Measurements from ENCODE around the gene OR10AD1. TPM values are rescaled to one million over a fixed set of nuclear protein-coding genes. Genes with fewer than 3 reads are reported as not detected.

Gene OR10AD1
- total and polyA plus RNA-seq, 3 donors from 2014 or later = 0.66 TPM; not detected in 2

DNA sequence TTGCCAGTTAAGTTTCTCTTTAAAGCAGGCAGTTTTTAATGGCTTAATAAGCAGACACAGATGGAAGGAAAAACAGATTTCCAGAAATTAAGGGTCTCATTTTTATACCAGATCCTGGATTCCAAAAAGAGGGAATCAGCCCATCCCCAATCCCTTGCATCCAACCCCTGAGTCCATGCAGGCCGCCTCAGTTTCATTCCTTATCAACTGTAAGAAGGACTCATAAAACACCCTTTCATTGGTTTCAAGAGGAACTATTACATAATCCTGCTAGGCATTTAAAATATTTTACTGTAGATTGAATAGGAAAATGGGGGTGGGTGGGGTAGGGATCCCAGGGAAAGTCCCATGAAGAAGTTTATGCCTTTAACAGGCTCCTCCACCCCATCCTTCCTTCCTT is 10.2 kb downstream of the OR10AD1 start:
- intact Hi-C loops (cut with DNase I; ENCODE audit: low total_unique reads) = no loop called here
- 74 to 89% methylated on average over 1 of the region's 1 CpG for WGBS, 2 donors
- Histone ChIP-seq H3K27ac (no peak overlapping the region), H3K36me3 (ENCODE audit: low read depth, missing control alignments) (no peaks in the 10 kb centered on the region), H3K27me3 (no peaks in the 10 kb centered on the region), H3K9me3 (no peaks in the 10 kb centered on the region), H3K4me3 (no peak overlapping the region), H3K4me1 (no peaks in the 10 kb centered on the region)
- DNase-seq = no peak
- TF ChIP-seq POLR2A (IDR thresholded peaks at IDR 0.05) (no peak), CTCF (IDR thresholded peaks at IDR 0.05) (no peak)

DNA sequence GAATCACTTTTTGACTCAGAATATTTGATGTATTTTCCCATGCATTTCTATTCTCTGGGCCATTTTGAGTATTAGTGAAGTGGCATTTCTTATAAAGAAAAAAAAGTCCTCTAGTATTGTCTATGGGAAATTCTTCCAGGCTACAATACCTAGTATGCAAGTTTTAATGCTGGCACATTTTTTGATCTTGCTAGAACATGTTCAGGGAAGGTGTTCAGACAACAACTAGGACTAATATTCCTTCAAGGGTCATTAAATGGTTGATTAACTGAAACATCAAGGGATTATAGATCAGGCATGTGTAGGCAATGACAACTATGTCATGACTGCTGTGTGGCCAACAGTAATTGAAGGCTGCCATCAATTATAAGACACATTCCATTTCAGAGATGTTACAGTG is 12.0 kb downstream of the OR10AD1 start:
- no peaks in the 10 kb centered on the region for H3K36me3 ChIP-seq (ENCODE audit: low read depth, missing control alignments)
- H3K4me1 ChIP-seq = no peaks in the 10 kb centered on the region
- H3K27me3 ChIP-seq = no peaks in the 10 kb centered on the region
- TF ChIP-seq CTCF (IDR thresholded peaks at IDR 0.05) (no peak), POLR2A (IDR thresholded peaks at IDR 0.05) (no peak)
- intact Hi-C loops (cut with DNase I; ENCODE audit: low total_unique reads) = no loop called here
- H3K4me3 ChIP-seq = no peak overlapping the region
- no peak for DNase-seq
- no peak overlapping the region for H3K27ac ChIP-seq
- no peaks in the 10 kb centered on the region for H3K9me3 ChIP-seq

DNA sequence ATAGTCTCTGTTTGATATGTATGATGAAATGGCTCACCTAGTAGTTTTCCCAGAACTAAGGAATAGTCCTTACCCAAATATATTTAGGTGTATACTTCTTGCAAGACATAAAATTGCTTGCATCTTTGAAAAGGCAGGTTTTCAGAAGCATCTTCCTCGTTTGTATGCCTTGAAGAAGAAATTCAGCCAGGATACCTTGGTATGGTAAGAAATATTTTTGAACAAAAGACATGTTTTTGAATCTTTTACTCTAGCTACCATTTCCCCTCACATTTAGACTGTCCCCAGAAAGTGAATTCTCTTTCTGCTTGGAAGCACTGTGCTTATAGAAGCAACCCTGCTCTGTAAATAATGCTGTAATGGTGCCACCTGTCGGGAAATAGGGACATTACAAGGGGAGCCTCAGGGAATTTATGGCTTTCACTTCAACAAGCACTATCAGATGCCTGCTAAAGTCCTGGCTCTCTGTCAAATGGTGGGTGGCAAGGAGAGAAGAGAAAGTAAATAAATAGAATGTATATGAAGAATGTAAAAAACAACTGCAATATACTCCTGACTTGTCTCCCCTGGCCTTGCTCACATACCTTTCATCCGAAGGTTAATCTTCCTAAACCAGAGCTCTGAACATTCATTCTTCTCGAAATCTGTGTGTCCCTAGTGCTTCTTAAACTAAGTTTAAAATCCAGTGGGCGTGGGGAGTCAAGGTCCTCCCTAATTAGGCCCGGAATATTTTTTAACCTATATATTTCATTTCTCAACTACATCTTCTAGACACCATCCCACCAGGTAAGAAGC is 13.6 kb downstream of the OR10AD1 start:
- Histone ChIP-seq H3K36me3 (ENCODE audit: low read depth, missing control alignments) (no peaks in the 10 kb centered on the region), H3K27ac (no peak overlapping the region), H3K4me1 (no peaks in the 10 kb centered on the region), H3K27me3 (no peaks in the 10 kb centered on the region), H3K4me3 (no peak overlapping the region), H3K9me3 (no peaks in the 10 kb centered on the region)
- no peak for TF ChIP-seq POLR2A (IDR thresholded peaks at IDR 0.05)
- peak; percentile 46 to 83 (median 78) for TF ChIP-seq CTCF (IDR thresholded peaks at IDR 0.05)
- intact Hi-C loops (cut with DNase I; ENCODE audit: low total_unique reads) = no loop called here
- DNase-seq = peak; percentile 80
- WGBS, 2 donors = 50 to 56% methylated on average over 6 of the region's 6 CpGs

GRCh38 chr12:48187916-48188695 is 15.0 kb downstream of the OR10AD1 start:
- Histone ChIP-seq H3K27me3 (no peaks in the 10 kb centered on the region), H3K27ac (no peak overlapping the region), H3K4me3 (no peak overlapping the region), H3K4me1 (peaks cover 4% of the 10 kb centered on the region), H3K36me3 (ENCODE audit: low read depth, missing control alignments) (no peaks in the 10 kb centered on the region), H3K9me3 (no peaks in the 10 kb centered on the region)
- TF ChIP-seq POLR2A (IDR thresholded peaks at IDR 0.05) (no peak), CTCF (IDR thresholded peaks at IDR 0.05) (no peak)
- no peak for DNase-seq
- intact Hi-C loops (cut with DNase I; ENCODE audit: low total_unique reads) = no loop called here
- WGBS, 2 donors = 83 to 89% methylated on average over 10 of the region's 10 CpGs

Measured in testis (tissue), 3 donors.